ENCODE measurements around the gene EFCAB6.

EFCAB6 gene

DNA sequence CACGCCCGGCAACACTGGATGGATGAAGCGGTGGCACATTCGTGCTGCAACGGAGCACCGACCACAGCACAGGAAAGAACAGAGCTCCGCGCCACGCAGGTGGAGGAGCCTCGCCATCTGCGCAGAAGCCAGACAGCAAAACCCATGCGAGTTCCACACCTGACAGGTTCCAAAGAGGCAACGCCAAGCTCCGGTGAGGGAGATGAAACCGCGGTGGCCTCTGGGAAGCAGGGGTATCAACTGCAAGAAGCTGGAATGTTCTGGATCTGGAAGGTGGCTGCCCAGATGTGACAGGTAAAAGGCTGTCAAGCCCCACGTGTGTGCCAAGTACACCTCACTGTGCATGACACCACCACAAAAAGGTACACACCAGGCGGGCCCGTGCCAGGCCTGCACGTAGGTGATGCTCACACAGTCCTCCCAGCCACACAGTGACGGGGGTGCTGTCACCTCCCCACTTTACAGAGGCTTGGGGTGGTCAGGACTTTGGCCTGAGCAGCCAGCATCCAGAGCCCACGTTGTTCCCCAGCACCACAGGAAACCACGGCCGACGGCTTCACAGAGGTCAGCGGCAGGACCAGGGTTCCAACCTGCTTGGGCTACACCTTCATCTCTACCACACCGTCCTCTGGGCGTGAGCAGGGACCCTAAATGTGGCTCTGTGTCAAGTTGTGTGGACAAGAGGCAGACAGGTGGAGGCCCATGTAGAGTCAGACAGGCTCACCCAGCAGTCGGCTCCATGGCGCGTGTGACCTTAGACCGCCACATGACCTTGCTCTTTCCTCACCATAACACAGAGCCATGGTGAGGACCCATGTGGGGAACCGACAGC, 19.7 kb upstream of the EFCAB6 start:
- DNase-seq (ENCODE audit: low read depth in 2 of 3, low spot score in 1 of 3): no peak

DNA sequence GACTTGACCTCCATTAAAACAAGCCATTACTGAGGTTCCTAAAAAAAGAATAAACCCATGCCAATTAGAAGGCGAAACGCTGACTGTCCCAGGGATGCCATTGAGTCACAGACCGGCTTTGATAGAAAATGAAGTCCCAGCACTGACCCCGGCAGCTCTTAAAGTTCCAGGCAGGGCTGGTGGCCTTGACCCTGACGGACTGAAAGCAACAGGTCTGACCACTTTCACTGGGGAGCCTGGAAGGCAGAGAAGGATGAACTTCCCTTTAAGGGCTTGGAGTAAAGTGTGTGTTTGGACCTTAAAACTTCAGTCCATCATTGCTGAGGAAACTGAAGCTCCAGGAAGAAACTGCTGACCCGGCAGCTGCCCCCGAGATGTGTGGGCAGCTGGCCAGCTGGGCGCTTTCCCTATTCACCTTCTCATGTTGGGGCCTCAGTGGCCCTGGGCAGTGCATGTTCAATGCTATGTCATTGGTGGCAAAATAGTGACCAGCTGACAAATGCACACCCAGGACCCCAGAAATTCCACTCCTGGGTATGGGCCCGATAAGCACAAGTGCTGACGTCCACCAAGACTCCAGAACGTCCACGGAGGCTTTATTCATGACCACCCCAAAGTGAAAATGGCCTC, 18.9 kb upstream of the EFCAB6 start:
- no peak for DNase-seq (ENCODE audit: low read depth in 2 of 3, low spot score in 1 of 3)

DNA sequence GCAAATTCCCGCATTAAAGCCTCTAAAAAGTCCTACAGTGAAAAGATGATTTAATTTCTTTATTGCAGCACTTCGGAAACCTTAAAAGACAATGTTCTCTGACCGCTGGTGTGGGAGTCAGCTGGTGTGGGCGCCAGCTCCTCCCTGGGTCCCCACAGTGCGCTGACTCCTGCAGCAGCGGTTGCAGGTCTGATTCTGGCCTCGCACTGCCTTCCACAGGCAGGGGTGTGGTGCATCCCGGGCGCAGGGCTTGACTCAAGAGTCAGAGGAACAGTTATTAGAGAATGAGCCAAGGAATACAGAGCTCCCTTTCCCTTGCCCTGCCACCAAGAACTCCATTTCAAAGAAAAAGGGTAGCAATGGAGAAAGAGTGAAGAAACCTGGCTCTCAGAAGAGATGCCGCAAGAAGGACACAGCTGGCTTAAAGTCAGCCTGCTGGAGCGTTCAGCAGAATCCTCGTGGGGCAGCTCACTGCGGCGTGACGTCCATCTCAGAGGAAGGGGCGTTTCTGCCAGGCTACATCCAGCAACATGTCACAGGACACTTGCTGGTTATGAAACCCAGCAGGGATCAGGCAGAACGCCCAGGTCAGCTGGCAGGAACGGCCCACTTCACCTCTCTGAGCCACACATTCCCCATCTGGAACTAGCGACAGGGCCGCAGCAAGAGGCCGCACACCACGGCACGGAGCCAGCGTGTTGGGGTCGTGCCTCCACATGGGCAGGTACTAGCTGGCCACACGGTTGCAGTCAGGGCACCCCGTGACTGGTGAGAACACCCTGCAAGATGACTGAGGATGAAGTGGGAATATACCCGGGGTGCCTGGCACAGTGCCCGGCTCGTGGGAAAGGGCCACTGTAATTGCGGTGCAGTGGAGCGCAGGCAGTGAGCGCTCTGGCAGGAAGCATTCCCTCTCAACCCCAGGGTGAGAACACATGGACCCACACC, 18.1 kb upstream of the EFCAB6 start:
- DNase-seq (ENCODE audit: low read depth in 2 of 3, low spot score in 1 of 3): no peak

DNA sequence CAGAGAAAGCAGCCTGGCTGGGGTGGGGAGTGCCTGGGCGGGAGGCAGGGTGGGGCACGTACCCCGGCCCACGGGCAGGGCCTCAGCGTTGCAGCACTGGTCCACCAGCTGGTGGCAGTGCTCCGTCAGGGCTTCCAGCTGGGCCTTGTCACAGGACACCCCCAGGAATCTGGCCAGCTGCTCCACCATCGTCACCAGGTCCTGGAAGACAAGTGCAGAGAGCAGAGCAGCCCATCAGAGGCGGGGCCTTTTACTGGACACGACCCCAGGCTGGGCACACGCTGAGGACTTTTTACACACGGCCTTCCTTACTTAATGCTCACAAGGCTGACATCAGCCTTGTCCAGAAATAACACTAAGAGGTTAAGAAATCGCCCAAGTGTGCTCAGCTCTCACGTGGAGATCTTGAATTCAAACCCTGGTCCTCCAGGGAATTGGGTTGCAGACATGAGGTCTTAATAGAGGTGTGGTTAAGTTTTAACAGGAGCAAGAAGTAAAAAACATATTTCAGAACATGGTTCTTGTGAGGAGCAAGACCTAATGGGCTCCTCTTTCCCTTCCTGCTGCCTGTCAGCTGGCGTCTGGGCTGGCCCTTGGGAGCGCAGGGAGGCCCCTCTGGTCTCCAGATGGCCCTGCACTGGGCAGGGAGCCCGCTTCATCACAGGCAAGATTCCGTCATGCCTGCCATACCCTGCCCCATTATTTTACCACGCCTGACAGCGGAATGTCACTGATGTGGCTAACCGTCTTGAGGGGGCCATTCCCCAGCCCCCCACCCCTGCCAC, 17.1 kb upstream of the EFCAB6 start:
- no peak for DNase-seq (ENCODE audit: low read depth in 2 of 3, low spot score in 1 of 3)

DNA sequence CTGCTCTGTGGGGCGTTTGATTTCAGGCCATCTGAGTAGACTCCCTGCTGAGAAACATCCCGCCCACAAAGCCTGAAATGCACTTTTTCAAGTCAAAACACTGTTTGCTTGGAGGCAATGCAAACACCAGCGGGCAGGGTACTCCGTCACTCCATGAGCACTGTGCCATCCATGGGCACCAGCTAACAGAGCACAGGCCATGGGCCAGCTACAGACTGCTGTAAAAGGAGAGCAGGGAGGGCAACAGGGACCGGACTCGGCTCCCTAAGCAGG, 16.6 kb upstream of the EFCAB6 start:
- DNase-seq (ENCODE audit: low read depth in 2 of 3, low spot score in 1 of 3): no peak

DNA sequence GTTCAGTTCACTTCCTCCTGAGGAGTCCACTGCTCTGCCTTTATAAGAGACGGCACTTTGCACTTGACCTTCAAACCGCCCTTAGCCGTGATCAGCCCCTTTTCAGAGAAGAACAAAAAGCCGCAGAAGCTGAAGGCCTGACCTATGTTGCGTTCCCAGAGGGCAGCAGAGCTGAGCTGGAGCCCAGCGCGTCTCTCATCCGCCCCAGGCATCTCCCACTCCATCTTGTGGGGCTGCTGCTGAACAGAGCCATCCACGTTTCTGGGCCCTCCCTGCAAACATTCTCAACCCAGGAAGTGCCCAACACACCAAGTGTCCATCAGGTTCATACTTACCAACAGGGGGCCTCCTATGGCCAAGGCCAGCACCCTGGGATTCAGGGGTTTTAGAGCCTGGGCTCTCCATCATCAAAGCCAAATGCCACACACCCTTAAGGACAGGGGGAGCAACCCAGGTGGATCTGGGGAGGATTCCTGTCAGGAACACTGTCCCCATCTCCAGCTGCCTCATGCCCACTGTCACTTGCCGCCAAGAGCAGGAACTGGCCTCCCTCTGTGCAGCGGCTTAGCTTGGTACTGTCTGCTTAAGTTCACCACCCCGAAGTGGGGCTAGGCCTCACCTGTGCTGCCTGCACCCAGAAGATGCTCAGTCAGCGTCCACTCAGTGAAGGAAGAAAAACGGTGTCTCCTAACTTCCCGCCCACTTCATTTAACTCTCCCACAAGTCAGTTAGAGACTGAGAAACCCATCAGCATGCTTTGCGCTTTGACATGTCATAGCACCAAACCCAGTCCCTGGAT, 16.0 kb upstream of the EFCAB6 start:
- DNase-seq (ENCODE audit: low read depth in 2 of 3, low spot score in 1 of 3): no peak

DNA sequence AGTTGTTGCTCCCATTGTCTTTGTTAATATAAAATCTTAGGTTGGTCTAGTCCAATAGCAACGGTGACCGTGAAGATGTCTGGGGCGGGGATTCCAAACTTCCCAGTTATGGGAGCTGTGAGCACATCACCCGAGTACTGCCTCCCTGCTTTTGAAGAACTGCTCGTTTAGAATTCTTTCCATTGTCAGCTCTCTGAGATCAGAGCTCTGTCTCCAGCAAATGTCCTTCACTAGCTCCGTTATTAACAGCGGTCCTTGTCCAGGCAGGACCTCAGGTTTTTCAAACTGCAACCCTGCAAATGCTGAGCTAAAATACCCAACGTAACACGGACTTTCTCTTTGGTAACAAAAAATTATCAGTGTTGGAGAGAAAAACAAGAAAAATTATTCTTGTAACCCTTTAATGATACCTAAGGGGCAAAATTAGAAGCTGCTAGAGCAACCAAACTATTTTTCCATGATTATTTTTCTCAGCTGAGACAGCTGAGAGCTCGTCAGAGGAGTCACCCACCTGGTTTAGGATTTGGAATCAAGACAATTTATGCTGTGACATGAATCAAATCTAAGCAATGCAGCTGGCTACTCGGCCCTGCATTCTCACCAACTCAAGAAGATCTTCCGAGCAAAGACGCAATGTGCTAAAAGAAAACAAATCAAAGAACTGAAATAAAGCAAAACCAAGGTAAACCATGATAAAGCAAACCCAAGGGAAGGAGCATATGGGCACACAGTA, 15.1 kb upstream of the EFCAB6 start:
- DNase-seq (ENCODE audit: low read depth in 2 of 3, low spot score in 1 of 3): no peak

DNA sequence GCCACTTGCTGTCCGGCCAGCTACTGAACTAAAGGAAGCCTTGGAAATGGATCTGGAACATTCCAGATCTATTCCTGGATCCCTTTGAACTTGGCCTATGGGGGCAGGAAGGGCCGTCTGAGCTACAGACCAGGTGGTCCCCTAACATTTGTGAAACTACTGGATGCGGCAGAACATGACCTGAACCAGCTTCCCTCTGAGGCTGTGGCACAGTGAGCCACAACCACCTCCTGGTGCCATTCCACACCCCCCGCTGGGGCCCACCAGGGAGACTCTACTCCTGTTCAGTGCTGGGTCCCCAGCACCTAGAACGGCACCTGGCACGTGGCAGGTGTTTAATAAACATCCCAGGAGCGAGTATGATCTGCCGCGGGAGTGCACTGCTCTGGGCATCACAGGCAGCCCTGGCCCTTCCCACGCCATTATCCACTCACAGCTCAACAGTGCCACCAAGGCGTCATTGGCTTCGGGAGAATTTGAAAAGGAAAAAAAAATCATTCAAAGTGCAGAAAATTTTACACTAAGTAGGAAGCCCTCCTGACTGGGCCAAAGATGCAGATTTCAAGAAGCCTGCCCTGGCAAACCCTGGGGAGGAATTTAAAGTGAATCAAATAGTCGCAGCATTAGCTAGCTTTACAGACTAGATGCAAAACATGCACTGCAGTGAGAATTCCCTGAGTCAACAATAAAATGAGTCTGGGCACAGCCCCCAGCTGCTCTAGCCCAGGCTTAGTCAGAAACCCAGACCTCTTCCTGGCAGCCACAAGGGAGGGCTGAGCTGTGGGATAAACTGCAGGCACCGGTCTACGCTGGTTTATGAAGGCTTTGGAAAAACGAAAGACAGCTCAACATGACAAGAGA, 14.3 kb upstream of the EFCAB6 start:
- no peak for DNase-seq (ENCODE audit: low read depth in 2 of 3, low spot score in 1 of 3)

DNA sequence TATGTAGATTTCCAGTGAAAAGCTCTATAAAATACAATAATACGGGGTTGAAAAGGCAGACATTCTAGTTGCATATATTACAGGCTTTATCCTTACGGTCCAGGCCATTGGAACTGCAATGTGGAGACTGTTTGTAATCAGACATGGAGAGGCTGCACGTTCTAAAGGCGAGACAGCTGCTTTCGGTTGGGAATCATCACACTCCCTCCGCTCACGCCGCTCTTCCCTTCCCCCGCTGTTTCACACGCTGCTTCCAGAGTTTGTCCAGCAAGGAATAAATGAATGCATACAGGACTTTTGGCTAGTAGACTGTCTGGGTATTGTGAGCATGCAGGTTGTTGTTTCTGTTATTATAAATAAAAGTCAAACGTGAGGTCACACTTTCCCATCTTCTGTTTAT, 13.5 kb upstream of the EFCAB6 start:
- no peak for DNase-seq (ENCODE audit: low read depth in 2 of 3, low spot score in 1 of 3)

DNA sequence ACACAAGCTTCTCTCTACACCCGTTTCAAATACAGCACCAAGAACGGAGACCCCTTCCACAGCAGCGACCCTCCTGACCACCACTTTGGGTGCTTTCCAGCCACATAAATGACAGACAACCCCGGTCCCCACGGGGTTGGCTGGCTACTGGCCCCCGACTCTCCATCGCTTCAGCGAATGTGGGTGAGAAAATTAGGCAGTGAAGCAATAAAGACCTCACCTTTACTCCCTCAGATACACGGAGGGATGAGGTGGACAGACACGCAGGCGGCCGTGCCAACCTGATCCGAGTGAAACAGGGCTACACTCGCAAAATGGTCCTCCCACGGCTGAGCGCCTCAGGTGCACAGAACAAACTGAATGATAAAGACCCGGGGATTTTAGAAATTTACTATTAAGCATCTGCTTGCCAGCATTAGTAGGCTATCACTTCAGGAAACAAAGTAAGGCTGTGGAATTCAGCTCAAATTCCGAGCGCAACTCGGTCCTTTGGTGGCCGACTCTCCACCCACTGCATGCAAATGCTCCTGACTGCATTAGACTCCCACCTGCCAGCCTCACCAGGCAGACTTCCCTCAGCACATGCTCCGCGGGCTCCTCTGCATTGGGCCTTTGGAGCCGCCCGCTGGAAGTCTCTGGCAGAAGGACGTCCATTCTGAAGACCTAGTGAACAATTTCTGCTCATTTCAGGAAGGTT, 12.8 kb upstream of the EFCAB6 start:
- no peak for DNase-seq (ENCODE audit: low read depth in 2 of 3, low spot score in 1 of 3)

DNA sequence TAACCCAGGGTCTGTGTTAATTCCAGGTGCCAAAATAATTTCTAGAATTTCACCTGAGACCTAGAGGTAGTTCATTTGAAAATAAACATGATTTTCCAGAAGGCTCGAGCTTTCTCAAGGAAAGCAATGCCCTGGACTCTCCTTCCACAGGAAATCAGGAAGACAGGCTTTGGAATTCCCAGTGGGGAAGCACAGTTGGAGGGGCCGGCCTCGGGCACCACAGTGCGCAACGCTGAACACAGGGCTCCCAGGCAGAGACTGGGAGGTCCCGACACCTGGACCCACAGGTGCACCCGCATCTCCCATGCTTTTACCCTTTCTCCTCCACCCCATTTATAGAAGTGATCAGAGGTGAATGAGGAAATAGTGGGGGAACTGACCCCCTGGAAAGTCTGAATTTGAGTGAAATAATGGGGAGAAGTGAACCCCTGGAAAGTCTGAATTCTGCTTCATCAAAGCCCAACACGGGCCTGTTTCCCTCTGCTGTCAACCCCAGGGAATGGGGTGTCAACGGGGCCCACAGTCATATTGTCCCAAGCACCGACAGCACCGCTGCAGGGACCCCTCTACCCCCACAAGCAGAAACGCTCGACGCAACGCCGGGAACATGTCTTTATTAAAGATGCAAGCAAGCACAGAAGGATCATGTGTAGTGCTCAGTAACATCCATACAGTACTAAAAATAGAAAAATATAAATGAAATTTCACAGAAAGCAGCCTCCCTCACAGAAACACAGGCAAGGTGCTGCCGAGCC, 12.0 kb upstream of the EFCAB6 start:
- DNase-seq (ENCODE audit: low read depth in 2 of 3, low spot score in 1 of 3): no peak

DNA sequence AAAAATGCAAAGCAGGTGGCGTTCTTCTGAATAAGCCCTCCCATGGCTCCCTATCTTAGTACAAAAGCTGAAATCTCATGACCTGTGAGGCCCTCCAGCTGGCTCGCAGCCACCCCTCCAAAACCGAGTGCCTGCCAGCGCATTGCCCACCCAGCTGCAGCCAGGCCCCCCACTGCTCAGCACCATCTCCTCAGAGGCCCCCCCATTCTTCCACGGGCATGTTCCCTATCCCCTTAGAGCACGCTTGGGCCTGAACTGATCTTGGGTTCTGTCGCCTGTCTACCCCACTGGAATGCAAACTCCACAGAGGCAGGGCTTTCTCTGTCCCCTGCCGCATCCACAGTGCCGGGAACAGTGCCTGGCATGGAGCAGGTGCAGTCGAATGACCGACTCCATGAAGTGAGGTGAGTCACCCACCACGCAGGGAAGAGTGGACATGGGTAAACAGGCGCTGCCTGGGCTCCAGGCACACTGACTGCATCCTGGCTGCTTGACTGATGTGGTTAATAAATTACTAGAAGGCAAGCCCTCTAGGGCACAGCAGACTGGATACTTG, 11.3 kb upstream of the EFCAB6 start:
- DNase-seq (ENCODE audit: low read depth in 2 of 3, low spot score in 1 of 3): no peak

DNA sequence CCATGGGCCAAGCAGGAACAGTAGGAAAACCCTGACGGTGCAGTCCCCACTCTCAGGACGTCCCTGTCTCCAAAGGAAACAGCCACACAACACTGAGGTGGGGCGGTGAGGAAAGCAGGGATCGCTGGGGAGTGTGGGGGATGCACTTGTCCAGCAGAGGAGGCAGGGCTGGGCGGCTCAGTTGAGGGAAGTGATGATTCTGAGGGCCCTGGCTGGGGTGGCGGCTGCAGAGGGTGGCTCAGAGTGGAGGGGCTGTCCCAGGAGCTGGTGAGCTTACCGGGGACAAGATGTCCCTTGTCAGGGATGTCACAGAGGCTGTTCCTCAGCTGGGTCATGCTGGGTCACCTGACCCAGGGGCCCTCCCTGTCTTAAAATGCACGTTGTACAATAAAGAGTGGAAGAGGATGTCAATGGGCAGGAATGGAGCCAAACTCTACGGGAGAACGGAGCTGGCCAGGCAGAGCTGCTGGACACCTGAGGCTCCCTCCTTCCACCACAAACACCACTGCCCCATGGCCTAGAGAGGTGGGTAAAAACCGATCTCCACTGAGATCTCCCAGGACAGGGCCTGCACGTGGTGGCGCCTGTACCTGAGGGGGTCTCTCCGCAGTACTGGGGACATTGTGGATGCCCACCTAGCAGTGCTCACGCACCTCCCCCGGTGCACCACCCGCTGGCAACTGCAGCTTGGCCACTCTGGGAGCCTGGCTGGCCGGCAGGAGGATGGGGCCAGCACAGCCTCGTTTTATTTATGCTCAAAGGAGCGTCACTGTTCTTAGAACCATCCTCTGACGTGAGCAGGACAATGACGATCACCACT, 9.7 kb upstream of the EFCAB6 start:
- DNase-seq (ENCODE audit: low read depth in 2 of 3, low spot score in 1 of 3): no peak

DNA sequence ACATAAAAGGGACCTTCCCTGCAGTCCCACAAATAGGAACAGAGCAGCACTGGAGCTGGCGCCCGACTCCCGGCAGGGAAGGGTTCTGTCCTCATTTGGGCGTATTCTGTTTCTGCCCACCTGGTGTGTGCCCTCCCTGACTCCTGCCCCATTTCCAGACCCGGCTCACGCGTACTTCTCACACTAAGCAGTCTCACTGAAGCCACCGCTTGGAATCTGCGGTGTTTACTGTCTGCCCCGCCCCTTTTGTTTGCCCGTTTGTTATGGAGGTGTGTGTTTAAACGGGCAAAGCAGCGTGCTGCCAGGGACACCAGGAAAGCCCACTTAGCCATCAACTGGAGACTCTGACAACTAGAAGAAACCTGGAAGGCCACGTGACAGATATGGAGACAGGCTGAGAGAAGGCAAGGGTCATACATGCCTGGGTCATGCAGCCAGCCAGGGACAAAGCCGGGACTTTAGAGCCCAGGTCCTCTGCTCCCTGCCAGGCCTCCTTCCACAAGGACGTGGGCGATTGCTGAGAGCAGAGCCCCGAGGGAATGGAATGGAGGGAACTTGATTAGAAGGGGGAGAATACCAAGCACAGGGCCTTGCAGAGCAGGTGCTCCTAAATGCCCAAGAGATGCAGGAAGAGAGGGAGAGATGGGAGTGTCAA, 8.7 kb upstream of the EFCAB6 start:
- no peak for DNase-seq (ENCODE audit: low read depth in 2 of 3, low spot score in 1 of 3)

DNA sequence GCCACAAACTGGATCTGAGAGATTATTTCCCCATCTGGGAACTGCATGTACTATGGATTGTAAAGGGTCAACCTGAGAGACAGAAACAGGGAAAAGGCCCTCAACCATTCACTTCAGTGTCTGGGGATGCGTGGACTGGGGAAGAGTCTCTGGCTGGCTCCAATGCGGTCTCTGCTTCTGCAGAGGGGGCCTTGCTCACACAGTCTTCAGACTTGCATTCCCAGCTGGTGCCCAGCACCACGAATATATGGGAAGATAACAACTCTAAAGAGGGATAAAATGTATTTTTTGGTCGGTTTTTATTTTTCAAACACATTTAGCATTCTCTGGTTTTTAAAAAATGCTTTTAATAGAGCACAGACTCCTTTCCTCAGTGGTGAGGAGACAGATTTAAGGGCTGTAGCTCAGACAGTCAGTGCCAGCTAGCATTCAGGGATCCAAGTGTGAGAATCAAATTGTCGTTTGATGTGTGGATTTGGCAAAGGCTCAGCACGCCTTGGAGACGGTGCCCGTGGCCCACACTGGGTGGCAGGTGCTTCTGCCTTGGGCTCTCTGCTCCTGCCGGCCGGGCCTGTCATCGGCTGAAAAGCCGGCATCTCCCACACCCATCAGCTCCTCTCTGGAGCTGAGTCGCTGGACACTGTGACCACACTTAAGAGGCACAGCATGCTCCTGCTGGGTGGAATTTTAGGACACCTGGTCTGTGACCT, 8.0 kb upstream of the EFCAB6 start:
- DNase-seq (ENCODE audit: low read depth in 2 of 3, low spot score in 1 of 3): no peak
